Memory B cell (primary cell): ENCODE results near the gene CFAP74.

Experiments
- ATAC-seq: fragments of 150-1000 bp; cut with Tn5 transposase; 2 replicates; pipeline ENCODE4 v1.10.0; 2021; ENCODE audit warnings: low read depth, mild to moderate bottlenecking, moderate library complexity
- DNase-seq, 2 donors: peaks; one replicate each; pipeline ENCODE4 v3.0.0; 2022; ENCODE audit warnings: low spot score in 2 of 2
- H3K27ac Mint-ChIP-seq: one replicate; pipeline ENCODE4 v1.8.0; 2022; ENCODE audit warnings: mild to moderate bottlenecking, moderate library complexity, mixed read lengths
- H3K27me3 Mint-ChIP-seq: one replicate; pipeline ENCODE4 v1.8.0; 2022; ENCODE audit warnings: mixed read lengths
- H3K36me3 Mint-ChIP-seq: one replicate; pipeline ENCODE4 v1.8.0; 2022; ENCODE audit warnings: mild to moderate bottlenecking, mixed read lengths
- H3K4me1 Mint-ChIP-seq: one replicate; pipeline ENCODE4 v1.8.0; 2022; ENCODE audit warnings: mixed read lengths
- H3K4me3 Mint-ChIP-seq: one replicate; pipeline ENCODE4 v1.8.0; 2022; ENCODE audit warnings: mild to moderate bottlenecking, moderate library complexity, mixed read lengths
- H3K9me3 Mint-ChIP-seq: one replicate; pipeline ENCODE4 v1.8.0; 2022; ENCODE audit warnings: mixed read lengths

Gene CFAP74

DNA sequence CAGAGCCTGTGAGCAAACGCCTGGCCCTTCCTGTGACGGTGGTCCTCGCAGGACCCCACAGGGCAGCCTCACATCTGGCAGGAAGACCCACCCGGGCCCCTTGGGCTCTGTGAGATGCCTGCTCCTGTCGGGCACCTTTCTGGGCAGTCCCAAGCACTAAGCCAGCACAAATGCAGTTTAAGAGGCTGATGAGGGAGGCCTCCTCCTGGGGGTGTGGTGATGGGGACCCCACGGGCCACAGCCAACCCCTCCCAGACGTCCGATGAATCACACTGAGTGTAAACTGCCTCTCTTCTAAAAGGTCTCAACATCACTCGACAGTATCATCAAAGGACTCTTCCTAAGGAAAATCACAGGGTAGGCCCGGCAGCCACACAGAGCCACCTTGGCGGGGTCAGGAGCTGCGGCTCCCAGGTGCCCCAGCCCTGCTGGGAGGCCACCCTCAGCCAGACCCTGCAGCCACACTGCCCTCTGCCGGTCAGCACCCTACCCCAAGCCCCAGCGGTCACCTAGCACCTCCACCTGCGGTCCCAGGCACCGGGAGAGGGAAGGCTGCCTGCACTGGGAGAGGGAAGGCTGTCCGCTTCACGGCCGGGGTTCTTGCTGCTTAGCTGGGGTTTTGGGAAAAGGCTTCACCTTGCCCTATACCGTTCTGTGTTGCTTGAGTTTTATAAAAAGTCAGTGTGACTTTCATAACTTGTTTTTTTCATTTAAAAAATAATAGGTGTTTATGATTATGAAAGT lies 42.8 kb upstream of the CFAP74 start:
- H3K9me3 Mint-ChIP-seq = no peaks in the 10 kb centered on the region
- H3K27ac Mint-ChIP-seq = no peak overlapping the region
- H3K36me3 Mint-ChIP-seq = no peaks in the 10 kb centered on the region
- peaks cover 20% of the 10 kb centered on the region for H3K4me1 Mint-ChIP-seq
- H3K27me3 Mint-ChIP-seq = peaks cover 16% of the 10 kb centered on the region
- H3K4me3 Mint-ChIP-seq = no peak overlapping the region
- no peak for ATAC-seq
- DNase-seq = peak in 1 of 2 donors; percentile 57

- Mint-ChIP-seq H3K9me3 (no peaks in the 10 kb centered on the region), H3K4me1 (peaks cover 20% of the 10 kb centered on the region), H3K4me3 (peak overlapping the region; percentile 45), H3K27ac (no peak overlapping the region), H3K27me3 (peaks cover 16% of the 10 kb centered on the region), H3K36me3 (no peaks in the 10 kb centered on the region)
- ATAC-seq (no peak), DNase-seq (no peak)
These were observed 42.0 kb upstream of the CFAP74 start for GRCh38 chr1:2045468-2046173.

GRCh38 chr1:2044510-2045319 lies 41.1 kb upstream of the CFAP74 start:
- ATAC-seq (peak; percentile 82), DNase-seq (peak; percentile 87 to 95)
- H3K27me3 Mint-ChIP-seq = peaks cover 16% of the 10 kb centered on the region
- H3K4me3 Mint-ChIP-seq = peak overlapping the region; percentile 68
- no peak overlapping the region for H3K27ac Mint-ChIP-seq
- peaks cover under 1% of the 10 kb centered on the region for H3K36me3 Mint-ChIP-seq
- H3K9me3 Mint-ChIP-seq = no peaks in the 10 kb centered on the region
- peaks cover 20% of the 10 kb centered on the region for H3K4me1 Mint-ChIP-seq

DNA sequence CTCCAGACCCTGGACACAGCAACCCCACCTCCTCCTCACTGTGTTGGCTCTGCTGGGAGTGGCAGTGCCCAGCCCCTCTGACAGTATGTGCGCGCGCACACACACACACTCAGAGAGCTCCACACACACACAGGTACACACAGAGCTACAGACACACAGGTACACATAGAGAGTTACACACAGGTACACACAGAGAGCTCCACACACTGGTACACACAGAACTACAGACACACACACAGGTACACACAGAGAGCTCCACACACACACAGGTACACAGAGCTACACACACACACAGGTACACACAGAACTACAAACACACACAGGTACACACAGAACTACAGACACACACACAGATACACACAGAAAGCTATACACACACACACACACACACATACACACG lies 40.3 kb upstream of the CFAP74 start:
- H3K27me3 Mint-ChIP-seq = peaks cover 18% of the 10 kb centered on the region
- ATAC-seq (no peak), DNase-seq (no peak)
- H3K27ac Mint-ChIP-seq = no peak overlapping the region
- H3K4me3 Mint-ChIP-seq = peak overlapping the region; percentile 76
- H3K36me3 Mint-ChIP-seq = peaks cover 1% of the 10 kb centered on the region
- peaks cover 14% of the 10 kb centered on the region for H3K4me1 Mint-ChIP-seq
- H3K9me3 Mint-ChIP-seq = no peaks in the 10 kb centered on the region

DNA sequence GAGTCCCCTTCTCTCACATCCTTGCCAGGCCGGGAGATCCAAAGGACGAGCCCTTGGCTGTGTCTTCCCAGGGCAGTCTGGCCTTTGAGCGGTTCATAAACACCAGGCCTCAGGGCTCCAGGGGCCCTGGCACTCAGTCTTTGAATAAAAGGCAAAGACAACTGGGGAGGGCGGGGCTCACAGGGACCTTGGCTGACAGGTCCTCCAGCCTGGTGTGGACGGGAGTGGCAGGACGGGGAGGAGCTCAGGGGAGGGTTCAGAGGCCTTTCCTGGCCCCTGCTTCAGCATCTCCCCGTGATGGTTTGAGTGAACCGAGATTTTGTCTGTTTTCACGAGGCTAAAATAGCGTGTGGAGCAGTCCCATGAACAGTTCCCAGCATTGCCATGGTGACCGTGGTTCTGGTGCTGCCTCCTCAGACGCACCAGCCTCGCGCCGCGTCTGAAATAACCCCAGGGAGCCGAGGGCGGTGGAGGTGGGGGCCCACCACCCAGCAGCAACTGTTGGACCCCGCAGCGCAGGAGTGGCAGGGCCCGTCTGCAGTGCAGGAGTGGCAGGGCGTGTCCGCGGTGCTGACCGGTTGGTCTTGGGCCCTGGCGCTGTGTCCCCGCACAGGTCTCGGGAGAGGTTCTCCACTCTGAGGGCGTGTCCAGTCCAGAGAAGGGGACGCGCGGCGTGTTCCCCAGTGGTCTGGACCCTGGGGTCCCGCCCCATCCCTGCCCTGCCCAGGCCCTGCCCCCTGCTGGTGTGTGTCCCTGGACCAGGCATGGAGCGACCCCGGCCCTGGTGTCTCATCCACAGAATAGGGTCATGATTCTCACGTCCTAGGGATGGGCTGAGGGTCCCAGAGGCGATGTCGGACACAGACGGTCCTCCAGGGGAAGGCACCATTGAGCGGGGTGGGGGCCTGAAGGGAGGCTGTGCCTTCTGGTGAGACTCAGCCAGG lies 39.5 kb upstream of the CFAP74 start:
- DNase-seq = no peak
- no peak for ATAC-seq
- H3K36me3 Mint-ChIP-seq = peaks cover 1% of the 10 kb centered on the region
- H3K27me3 Mint-ChIP-seq = peaks cover 13% of the 10 kb centered on the region
- no peak overlapping the region for H3K27ac Mint-ChIP-seq
- H3K4me1 Mint-ChIP-seq = peaks cover 10% of the 10 kb centered on the region
- H3K4me3 Mint-ChIP-seq = no peak overlapping the region
- H3K9me3 Mint-ChIP-seq = no peaks in the 10 kb centered on the region

DNA sequence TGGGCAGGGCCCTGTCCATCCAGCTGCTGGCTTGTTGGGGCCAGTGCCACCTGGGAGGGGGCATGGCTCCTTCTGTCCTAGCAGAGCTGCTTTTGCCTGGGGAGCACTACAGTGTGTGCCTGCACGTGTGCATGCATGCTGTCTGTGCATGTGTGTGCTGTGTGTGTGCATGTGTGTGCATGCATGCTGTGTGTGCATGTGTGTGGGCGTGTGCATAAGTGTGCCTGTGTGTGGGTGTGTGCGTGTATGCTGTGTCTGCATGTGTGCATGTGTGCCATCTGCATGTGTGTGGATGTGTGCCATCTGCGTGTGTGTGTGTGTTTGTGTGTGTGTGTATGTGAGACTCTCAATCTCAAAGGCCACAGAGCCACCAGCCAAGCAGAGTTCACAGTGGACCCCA lies 38.3 kb upstream of the CFAP74 start:
- DNase-seq (no peak), ATAC-seq (no peak)
- H3K36me3 Mint-ChIP-seq = peaks cover 1% of the 10 kb centered on the region
- H3K4me3 Mint-ChIP-seq = no peak overlapping the region
- H3K27ac Mint-ChIP-seq = no peak overlapping the region
- H3K4me1 Mint-ChIP-seq = peaks cover 10% of the 10 kb centered on the region
- no peaks in the 10 kb centered on the region for H3K9me3 Mint-ChIP-seq
- peaks cover 16% of the 10 kb centered on the region for H3K27me3 Mint-ChIP-seq

- no peak overlapping the region for H3K4me3 Mint-ChIP-seq
- ATAC-seq (no peak), DNase-seq (no peak)
- no peaks in the 10 kb centered on the region for H3K9me3 Mint-ChIP-seq
- no peak overlapping the region for H3K27ac Mint-ChIP-seq
- H3K27me3 Mint-ChIP-seq = peaks cover 14% of the 10 kb centered on the region
- peaks cover 1% of the 10 kb centered on the region for H3K36me3 Mint-ChIP-seq
- H3K4me1 Mint-ChIP-seq = peaks cover 10% of the 10 kb centered on the region
These were observed 37.7 kb upstream of the CFAP74 start for GRCh38 chr1:2041305-2041704.

DNA sequence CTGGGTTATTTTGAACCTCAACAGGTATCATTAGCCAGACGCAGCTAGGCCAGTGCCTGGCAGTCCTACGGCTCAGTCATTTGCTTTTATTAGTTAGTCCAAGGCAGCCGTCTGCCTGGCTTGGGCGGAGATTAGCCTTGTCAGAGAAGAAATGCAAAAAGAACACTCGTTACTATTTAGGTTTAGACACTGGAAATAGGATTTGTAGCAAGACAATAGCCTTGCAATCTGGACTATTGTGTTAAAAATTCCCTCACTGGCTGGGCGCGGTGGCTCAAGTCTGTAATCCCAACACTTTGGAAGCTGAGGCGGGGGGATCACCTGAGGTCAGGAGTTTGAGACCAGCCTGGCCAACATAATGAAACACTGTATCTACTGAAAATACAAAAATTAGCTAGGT lies 35.7 kb upstream of the CFAP74 start:
- Mint-ChIP-seq H3K4me1 (peaks cover 4% of the 10 kb centered on the region), H3K4me3 (no peak overlapping the region), H3K27ac (no peak overlapping the region), H3K27me3 (peaks cover 8% of the 10 kb centered on the region), H3K36me3 (peaks cover 1% of the 10 kb centered on the region), H3K9me3 (no peaks in the 10 kb centered on the region)
- ATAC-seq = no peak
- DNase-seq = no peak

DNA sequence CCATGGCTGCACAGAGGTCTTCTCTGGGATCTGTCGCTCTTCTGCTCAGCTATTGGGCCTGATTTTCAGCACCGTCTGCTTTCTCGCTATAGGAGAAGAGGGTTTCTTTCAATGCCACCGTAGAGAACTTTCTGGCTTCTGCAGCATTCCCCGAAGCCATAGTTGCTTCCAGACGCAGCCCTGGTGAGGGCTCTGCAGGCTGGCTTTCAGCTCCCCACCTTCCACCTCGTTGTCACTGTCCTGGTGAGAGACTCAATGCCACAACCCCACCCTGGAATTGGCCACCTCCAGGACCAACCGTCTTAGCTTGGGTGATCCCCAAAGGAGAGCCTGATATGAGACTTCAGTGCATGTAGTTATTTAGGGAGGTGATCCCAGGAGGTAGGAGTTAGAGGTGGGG lies 34.6 kb upstream of the CFAP74 start:
- Mint-ChIP-seq H3K4me1 (no peaks in the 10 kb centered on the region), H3K4me3 (no peak overlapping the region), H3K27ac (no peak overlapping the region), H3K9me3 (no peaks in the 10 kb centered on the region), H3K27me3 (peaks cover 7% of the 10 kb centered on the region), H3K36me3 (peaks cover 1% of the 10 kb centered on the region)
- ATAC-seq (no peak), DNase-seq (no peak)

DNA sequence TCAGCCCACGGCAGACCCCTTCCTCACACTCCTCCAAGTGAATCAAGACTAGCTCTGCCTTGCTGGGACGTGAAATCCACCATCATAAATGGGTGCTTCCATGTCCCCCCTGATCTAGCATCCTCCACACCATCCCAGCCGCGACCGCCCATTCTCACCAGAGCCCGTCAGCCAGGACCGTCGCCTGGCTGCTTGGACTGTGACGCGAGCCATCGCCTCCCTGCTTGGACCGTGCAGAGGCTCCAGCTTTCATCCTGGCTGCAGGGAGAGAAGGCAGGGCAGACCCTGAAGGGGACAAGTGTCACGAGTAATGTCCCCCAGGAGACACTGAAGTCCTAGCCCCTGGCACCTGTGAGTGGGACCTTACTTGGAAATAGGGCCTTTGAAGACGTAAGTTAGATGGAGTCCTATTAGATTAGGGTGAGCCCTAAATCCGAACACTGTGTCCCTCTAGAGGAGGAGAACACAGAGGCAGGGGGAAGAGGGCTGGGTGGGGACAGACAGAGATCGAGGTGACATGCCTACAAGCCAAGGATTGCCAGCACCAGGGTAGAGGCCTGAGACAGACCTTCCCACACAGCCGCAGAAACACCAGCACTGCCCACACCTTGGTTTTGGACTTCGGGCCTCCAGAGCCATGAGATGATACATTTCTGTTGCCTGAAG lies 33.9 kb upstream of the CFAP74 start:
- DNase-seq (no peak), ATAC-seq (no peak)
- no peaks in the 10 kb centered on the region for H3K9me3 Mint-ChIP-seq
- peaks cover 7% of the 10 kb centered on the region for H3K27me3 Mint-ChIP-seq
- H3K36me3 Mint-ChIP-seq = peaks cover 1% of the 10 kb centered on the region
- no peaks in the 10 kb centered on the region for H3K4me1 Mint-ChIP-seq
- no peak overlapping the region for H3K4me3 Mint-ChIP-seq
- no peak overlapping the region for H3K27ac Mint-ChIP-seq

DNA sequence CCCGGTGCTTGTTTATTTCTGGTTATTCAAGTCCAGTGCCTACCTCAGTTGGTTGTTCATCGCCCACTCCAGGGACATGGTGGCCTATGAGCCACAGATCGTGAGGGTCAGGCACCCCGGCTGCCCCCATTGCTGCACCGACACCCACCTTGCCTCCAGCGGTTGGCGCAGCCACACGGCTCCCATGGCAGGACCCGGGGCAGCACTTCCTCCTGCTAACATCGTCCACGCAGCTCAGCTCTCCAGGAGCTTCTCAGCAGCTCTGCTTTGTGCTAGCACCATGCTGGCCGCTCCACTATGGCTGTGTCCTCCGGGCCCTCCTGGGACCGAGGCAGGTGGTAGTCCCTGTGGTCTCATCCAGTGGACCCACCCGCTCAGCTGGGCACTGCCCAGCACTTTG lies 32.7 kb upstream of the CFAP74 start:
- H3K36me3 Mint-ChIP-seq = peaks cover 1% of the 10 kb centered on the region
- DNase-seq (no peak), ATAC-seq (no peak)
- no peaks in the 10 kb centered on the region for H3K4me1 Mint-ChIP-seq
- no peaks in the 10 kb centered on the region for H3K9me3 Mint-ChIP-seq
- no peak overlapping the region for H3K27ac Mint-ChIP-seq
- no peak overlapping the region for H3K4me3 Mint-ChIP-seq
- peaks cover 7% of the 10 kb centered on the region for H3K27me3 Mint-ChIP-seq

GRCh38 chr1:2033165-2033564 lies 29.6 kb upstream of the CFAP74 start:
- DNase-seq (no peak), ATAC-seq (no peak)
- H3K9me3 Mint-ChIP-seq = no peaks in the 10 kb centered on the region
- no peak overlapping the region for H3K4me3 Mint-ChIP-seq
- no peaks in the 10 kb centered on the region for H3K4me1 Mint-ChIP-seq
- peaks cover 6% of the 10 kb centered on the region for H3K27me3 Mint-ChIP-seq
- no peak overlapping the region for H3K27ac Mint-ChIP-seq
- no peaks in the 10 kb centered on the region for H3K36me3 Mint-ChIP-seq

DNA sequence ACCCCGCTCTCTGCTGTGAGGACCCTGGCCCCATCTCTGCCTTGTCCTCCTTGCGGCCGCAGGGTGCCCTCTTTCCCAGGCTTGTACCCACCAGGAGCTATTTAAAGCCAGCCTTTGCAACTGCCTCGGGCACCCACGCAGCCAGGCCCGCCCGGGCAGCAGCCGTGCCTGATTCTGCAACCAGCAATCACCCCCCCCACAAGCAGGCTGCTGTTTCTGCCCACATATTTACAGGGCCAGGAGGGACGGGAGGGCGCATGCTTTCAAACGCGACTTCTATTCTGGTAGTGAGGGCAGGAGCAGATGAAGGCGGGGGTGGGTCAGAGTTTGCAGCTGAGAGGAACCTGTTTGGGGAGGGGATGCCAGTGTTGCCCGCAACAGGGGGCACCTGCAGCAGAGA lies 29.2 kb upstream of the CFAP74 start:
- DNase-seq (no peak), ATAC-seq (no peak)
- H3K27me3 Mint-ChIP-seq = peaks cover 6% of the 10 kb centered on the region
- no peak overlapping the region for H3K4me3 Mint-ChIP-seq
- H3K9me3 Mint-ChIP-seq = no peaks in the 10 kb centered on the region
- H3K4me1 Mint-ChIP-seq = no peaks in the 10 kb centered on the region
- H3K36me3 Mint-ChIP-seq = no peaks in the 10 kb centered on the region
- H3K27ac Mint-ChIP-seq = no peak overlapping the region
